OCI-LY7 (cell line): ENCODE measurements around the gene CSNK1E. TPM values are rescaled to one million over a fixed set of nuclear protein-coding genes. Genes with fewer than 3 reads are reported as not detected.
A peak's percentile ranks its signal among the peaks of the same experiment; 100 is the strongest.

Experiments
- BruUV-seq: library from RNA; stranded (reverse); fragments of 400-500 nt; replicated peaks from 2 replicates; lab custom pipeline; 2021; lab: Mats Ljungman, UMichigan
- CTCF ChIA-PET: fragments of 300-600 bp; sonication (Branson Sonifier 250); formaldehyde crosslinking; loops from one replicate; lab custom pipeline; 2022; ENCODE audit warnings: antibody characterized with exemption; ENCODE audit not compliant: unreplicated experiment; lab: Charles Lee
- POLR2A ChIA-PET: fragments of 300-600 bp; sonication (Branson Sonifier 250); formaldehyde crosslinking; loops from one replicate; lab custom pipeline; 2022; ENCODE audit warnings: antibody characterized with exemption; lab: Charles Lee
- DNase-seq: peaks from one replicate; pipeline ENCODE4 v3.0.0-alpha.2; 2015; ENCODE audit warnings: low spot score
- H2AFZ ChIP-seq: fragments of 200-600 bp; sonication (generic), shearing (Covaris generic); 2 replicates; pipeline ENCODE4 v1.6.1; 2014; ENCODE audit warnings: mild to moderate bottlenecking, antibody characterized with exemption, low read length, moderate library complexity
- H3K27ac ChIP-seq: fragments of 200-600 bp; sonication (generic); 2 replicates; pipeline ENCODE4 v1.5.1; 2014; ENCODE audit warnings: mixed run types, low read depth, mild to moderate bottlenecking, moderate library complexity, low read length, inconsistent platforms; ENCODE audit not compliant: poor library complexity, severe bottlenecking
- H3K36me3 ChIP-seq: fragments of 200-600 bp; sonication (generic); 2 replicates; pipeline ENCODE4 v1.6.1; 2014; ENCODE audit warnings: mild to moderate bottlenecking, antibody characterized with exemption, low read length, moderate library complexity, mixed read lengths; ENCODE audit not compliant: insufficient read depth
- H3K4me1 ChIP-seq: fragments of 200-600 bp; sonication (generic); 2 replicates; pipeline ENCODE4 v1.5.1; 2014; ENCODE audit warnings: mild to moderate bottlenecking, low read length; ENCODE audit not compliant: insufficient read depth, poor library complexity, severe bottlenecking
- H3K4me2 ChIP-seq: fragments of 200-600 bp; sonication (generic); 2 replicates; pipeline ENCODE4 v1.6.1; 2014; ENCODE audit warnings: mild to moderate bottlenecking, low read length
- H3K4me3 ChIP-seq: fragments of 200-600 bp; sonication (generic); 2 replicates; pipeline ENCODE4 v1.5.1; 2014; ENCODE audit warnings: mild to moderate bottlenecking, low read depth, low read length; ENCODE audit not compliant: poor library complexity, severe bottlenecking
- H3K79me2 ChIP-seq: fragments of 200-600 bp; sonication (generic); 2 replicates; pipeline ENCODE4 v1.6.1; 2016; ENCODE audit warnings: low read depth, mild to moderate bottlenecking, low read length, moderate library complexity, mixed read lengths; ENCODE audit not compliant: insufficient read depth
- H3K9me2 ChIP-seq: fragments of 200-600 bp; sonication (generic); 2 replicates; pipeline ENCODE4 v1.6.1; 2016; ENCODE audit warnings: mild to moderate bottlenecking, low read length, mixed read lengths; ENCODE audit not compliant: insufficient read depth
- H3K9me3 ChIP-seq: fragments of 200-600 bp; sonication (generic); 2 replicates; pipeline ENCODE4 v1.6.1; 2014; ENCODE audit warnings: mild to moderate bottlenecking, mixed run types, low read length, mixed read lengths
- H4K20me1 ChIP-seq: fragments of 200-600 bp; sonication (generic); 2 replicates; pipeline ENCODE4 v1.6.1; 2014; ENCODE audit warnings: mild to moderate bottlenecking, antibody characterized with exemption, low read length, moderate library complexity, mixed read lengths; ENCODE audit not compliant: insufficient read depth
- CTCF ChIP-seq: fragments of 200-600 bp; sonication (generic); conservative IDR thresholded peaks from 2 replicates; pipeline ENCODE4 v1.5.1; 2014; ENCODE audit warnings: mild to moderate bottlenecking, antibody characterized with exemption, low read length, moderate library complexity, mixed read lengths
- EZH2phosphoT487 ChIP-seq: fragments of 200-600 bp; sonication (generic); IDR thresholded peaks from 2 replicates; pipeline ENCODE4 v1.6.1; 2018; ENCODE audit warnings: low read depth, borderline replicate concordance, mild to moderate bottlenecking, mixed run types, antibody characterized with exemption, low read length, moderate library complexity, mixed read lengths
- intact Hi-C: fragments of 100-400 bp; cut with micrococcal nuclease; formaldehyde crosslinking; loops from one replicate; pipeline ENCODE4 v1.10.0; 2022; ENCODE audit not compliant: unreplicated experiment
- total RNA-seq, 2 experiments: library from RNA; depleted of rRNA in 1 of 2; stranded (reverse); fragments of >200 nt in 1 of 2; shearing (Covaris generic) in 1 of 2; gene quantifications; 2 replicates each; pipeline ENCODE4 v1.2.3, GENCODE V29; 2014 to 2022

CSNK1E gene
- total RNA-seq, 2 experiments from 2014 or later, result 182 to 203 TPM

- POLR2A ChIA-PET, result no interaction called here
- H2AFZ ChIP-seq, result no peak overlapping the region
- intact Hi-C loops, result no loop called here
- no peaks in the 10 kb centered on the region for H3K9me2 ChIP-seq
- no peak for TF ChIP-seq EZH2phosphoT487
- no peak for TF ChIP-seq CTCF
- no peak overlapping the region for H3K4me2 ChIP-seq
- CTCF ChIA-PET, result no interaction called here
- H3K4me3 ChIP-seq, result no peak overlapping the region
- no peaks in the 10 kb centered on the region for H3K9me3 ChIP-seq
- DNase-seq, result no peak
- no peaks in the 10 kb centered on the region for H4K20me1 ChIP-seq
- H3K4me1 ChIP-seq, result peaks cover 48% of the 10 kb centered on the region
- BruUV-seq, result no TSS peak
- no peak overlapping the region for H3K27ac ChIP-seq
- no peaks in the 10 kb centered on the region for H3K79me2 ChIP-seq
- H3K36me3 ChIP-seq, result peaks cover 24% of the 10 kb centered on the region; the same call in 1 of the 2 replicates
Observed at GRCh38 chr22:38247713-38248112, 69.5 kb downstream of the CSNK1E start.

GRCh38 chr22:38246692-38247091, 70.5 kb downstream of the CSNK1E start:
- DNase-seq, result no peak
- H4K20me1 ChIP-seq, result no peaks in the 10 kb centered on the region
- peaks cover 58% of the 10 kb centered on the region for H3K4me1 ChIP-seq
- peaks cover 24% of the 10 kb centered on the region; the same call in 1 of the 2 replicates for H3K36me3 ChIP-seq
- H2AFZ ChIP-seq, result no peak overlapping the region
- H3K4me2 ChIP-seq, result peak overlapping the region; percentile 75
- no TSS peak for BruUV-seq
- ChIA-PET CTCF (interaction anchor here (0.6 to 1.0 kb wide), 2 partner anchors 32 to 150 kb away, joined by 3 read pairs; no protein-coding TSS in a partner anchor), POLR2A (interaction anchor here (1.7 kb wide), 1 partner anchor 10 kb away, joined by 5 read pairs; no protein-coding TSS in a partner anchor)
- H3K9me3 ChIP-seq, result no peaks in the 10 kb centered on the region
- no peaks in the 10 kb centered on the region for H3K9me2 ChIP-seq
- intact Hi-C loops, result no loop called here
- peak overlapping the region; percentile 35 for H3K4me3 ChIP-seq
- H3K79me2 ChIP-seq, result no peaks in the 10 kb centered on the region
- TF ChIP-seq EZH2phosphoT487, result no peak
- TF ChIP-seq CTCF, result 0 out of 2 replicates have a peak, but pooled peaks have one; percentile 5
- H3K27ac ChIP-seq, result peak overlapping the region; percentile 58

DNA sequence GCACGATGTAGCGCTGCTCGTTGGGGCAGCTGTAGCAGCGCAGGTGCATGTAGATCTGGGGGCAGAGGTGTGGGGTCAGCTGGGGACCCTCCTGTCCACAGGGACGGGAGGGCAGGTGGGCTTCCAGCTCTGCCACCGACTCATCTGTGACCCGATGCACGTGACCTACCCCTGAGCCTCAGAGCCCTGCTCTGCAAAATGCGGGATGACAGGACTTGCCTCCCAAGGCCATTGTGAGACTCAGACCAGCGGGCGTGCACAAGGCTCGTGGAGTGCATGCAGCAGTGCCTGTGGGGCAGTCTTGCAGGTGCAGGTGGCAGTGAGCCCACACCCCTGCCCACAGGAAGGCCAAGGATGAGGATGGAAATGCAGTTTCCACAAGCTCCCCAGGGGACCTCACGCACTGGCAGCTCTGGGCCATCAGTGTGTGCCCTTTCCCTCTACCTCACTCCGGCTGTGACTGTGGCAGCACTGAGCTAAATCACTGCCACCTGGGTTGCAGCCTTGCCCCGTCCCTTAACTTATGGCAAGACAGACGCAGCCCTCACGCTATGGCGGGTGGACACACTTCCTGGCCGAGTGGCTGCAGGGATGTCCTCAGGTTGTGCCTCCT, 71.1 kb downstream of the CSNK1E start:
- no TSS peak for BruUV-seq
- H3K4me3 ChIP-seq, result peak overlapping the region; percentile 35
- H4K20me1 ChIP-seq, result no peaks in the 10 kb centered on the region
- H3K79me2 ChIP-seq, result no peaks in the 10 kb centered on the region
- H2AFZ ChIP-seq, result no peak overlapping the region
- intact Hi-C loops, result no loop called here
- TF ChIP-seq CTCF (peak; percentile 40; the same call in 1 of the 2 replicates), EZH2phosphoT487 (no peak)
- H3K4me1 ChIP-seq, result peaks cover 62% of the 10 kb centered on the region
- POLR2A ChIA-PET, result interaction anchor here (1.7 kb wide), 1 partner anchor 11 kb away, joined by 5 read pairs; no protein-coding TSS in a partner anchor
- no peaks in the 10 kb centered on the region for H3K9me2 ChIP-seq
- peak overlapping the region; percentile 75 for H3K4me2 ChIP-seq
- peak; percentile 74 for DNase-seq
- peaks cover 24% of the 10 kb centered on the region; the same call in 1 of the 2 replicates for H3K36me3 ChIP-seq
- CTCF ChIA-PET, result interaction anchor here (1.0 kb wide), 1 partner anchor 31 kb away, joined by 3 read pairs; no protein-coding TSS in a partner anchor
- peak overlapping the region; percentile 58 for H3K27ac ChIP-seq
- no peaks in the 10 kb centered on the region for H3K9me3 ChIP-seq
